Pancreas (tissue), 10 donors: Measurements from ENCODE around the gene MORC1. TPM values are rescaled to one million over a fixed set of nuclear protein-coding genes. Genes with fewer than 3 reads are reported as not detected.

Experiments used
- ATAC-seq, 4 donors: fragments of 200-7000 bp; cut with Tn5 transposase; one replicate each; pipeline versions ENCODE4 v1.8.0 to v1.9.1; 2020; ENCODE audit warnings: mild to moderate bottlenecking in 4 of 4, moderate library complexity in 4 of 4
- DNase-seq, 6 donors: peaks; one replicate each; pipeline ENCODE4 v3.0.0-alpha.2; 2020
- FAIRE-seq: peaks from 2 replicates; lab custom pipeline; 2012; peaks lifted over from hg19 to GRCh38; lab: Jason Lieb, UNC
- H3K27ac ChIP-seq, 4 donors: fragments of 200-600 bp; sonication (generic); 1 replicate in 3 of 4; 2 replicates in 1 of 4; pipeline versions ENCODE4 v1.5.0 to v1.8.0; 2020
- H3K27me3 ChIP-seq, 4 donors: fragments of 200-600 bp; one replicate each; pipeline ENCODE4 v1.8.0; 2021
- H3K36me3 ChIP-seq, 3 donors: fragments of 200-600 bp; sonication (generic) in 1 of 3; one replicate each; pipeline versions ENCODE4 v1.5.0 to v1.8.0; 2020 to 2021
- H3K4me1 ChIP-seq, 3 donors: fragments of 200-600 bp; one replicate each; pipeline ENCODE4 v1.8.0; 2021
- H3K4me3 ChIP-seq, 4 donors: fragments of 200-600 bp; sonication (generic) in 2 of 4; one replicate each; pipeline versions ENCODE4 v1.5.0 to v1.8.0; 2020 to 2021
- H3K9me3 ChIP-seq, 4 donors: fragments of 200-600 bp; one replicate each; pipeline ENCODE4 v1.8.0; 2021
- WGBS, 2 donors: extraction: QIAGEN DNeasy Blood & Tissue Kit; methylation state at CpG; one replicate each; pipeline ENCODE4 v1.1.7; 2013; 5-methylcytosine and 5-hydroxymethylcytosine counted together
- intact Hi-C, 3 donors: fragments of 100-400 bp; cut with DNase I; formaldehyde crosslinking; loops; one replicate each; pipeline versions ENCODE4 v1.11.1 to v1.14.2; 2022
- polyA plus RNA-seq, 2 donors: library from polyadenylated mRNA; stranded (reverse); fragments of 200-250 nt; gene quantifications; one replicate each; pipeline ENCODE4 v1.2.3, GENCODE V29; 2013
- total RNA-seq, 6 donors: library from RNA; stranded (reverse); fragmentation: NEBNext Ultra II Directional in 4 of 6; extraction: Animal tissue kit (Norgen Biotek cat#: 25700) in 4 of 6; gene quantifications; one replicate each; pipeline versions ENCODE4 v1.2.1 to v1.2.4, GENCODE V29; 2021 to 2023
- TF ChIP-seq, protein P1 (sequence below), 4 donors: fragments of 200-600 bp; sonication (generic) in 3 of 4; IDR thresholded peaks; one replicate each; pipeline versions ENCODE4 v1.5.0 to v1.8.0; 2021; ENCODE audit warnings: antibody characterized with exemption in 4 of 4
- donor health status: healthy with polysubstance abuse.
- donor health status: DM: no; HTN: no; CAD: no; lungs with moderate emphysema.
- donor health status: DM: no; HTN: no; CAD: no.
- donor health status: control.
- donor health status: control.
- donor health status: Bipolar disorder and iron deficiency.
- donor health status: DM: yes; HTN: yes; CAD: no.
- donor health status: DM: no; HTN: no; CAD: no.
- donor health status: DM: no; HTN: no; CAD: no.
- donor health status: DM: yes; HTN: yes; CAD: no.

Gene MORC1
- total and polyA plus RNA-seq, 8 donors, result not detected

DNA sequence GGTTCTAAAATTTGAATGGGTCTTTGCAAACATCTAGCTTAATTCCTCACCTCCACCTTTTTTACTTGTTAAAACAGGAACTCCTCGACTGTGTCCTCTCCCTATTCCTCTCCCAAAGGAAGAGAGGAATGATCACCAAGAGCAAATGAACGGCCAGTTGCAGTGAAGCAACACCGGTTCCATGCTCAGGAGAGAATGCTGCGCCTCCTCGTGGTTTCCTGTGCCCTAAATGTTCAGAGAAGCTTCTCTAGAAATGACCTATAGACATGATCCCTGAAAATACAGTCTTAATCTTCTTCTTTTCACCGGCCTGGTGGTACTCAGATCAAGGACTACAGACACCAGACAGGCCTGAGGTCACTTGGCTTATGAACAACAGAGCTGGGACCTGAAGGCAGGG, 99.1 kb downstream of the MORC1 start:
- no peaks in the 10 kb centered on the region for H3K9me3 ChIP-seq
- 56 to 73% methylated on average over 6 of the region's 6 CpGs for WGBS, 2 donors
- H3K27ac ChIP-seq, result no peak overlapping the region
- DNase-seq (peak in 2 of 6 donors; percentile 7 to 10), ATAC-seq (peak in 2 of 4 donors; percentile 48 to 63), FAIRE-seq (no peak)
- intact Hi-C loops, result no loop called here
- no peak overlapping the region for H3K4me3 ChIP-seq
- no peaks in the 10 kb centered on the region for H3K36me3 ChIP-seq
- TF ChIP-seq, protein P1, sequence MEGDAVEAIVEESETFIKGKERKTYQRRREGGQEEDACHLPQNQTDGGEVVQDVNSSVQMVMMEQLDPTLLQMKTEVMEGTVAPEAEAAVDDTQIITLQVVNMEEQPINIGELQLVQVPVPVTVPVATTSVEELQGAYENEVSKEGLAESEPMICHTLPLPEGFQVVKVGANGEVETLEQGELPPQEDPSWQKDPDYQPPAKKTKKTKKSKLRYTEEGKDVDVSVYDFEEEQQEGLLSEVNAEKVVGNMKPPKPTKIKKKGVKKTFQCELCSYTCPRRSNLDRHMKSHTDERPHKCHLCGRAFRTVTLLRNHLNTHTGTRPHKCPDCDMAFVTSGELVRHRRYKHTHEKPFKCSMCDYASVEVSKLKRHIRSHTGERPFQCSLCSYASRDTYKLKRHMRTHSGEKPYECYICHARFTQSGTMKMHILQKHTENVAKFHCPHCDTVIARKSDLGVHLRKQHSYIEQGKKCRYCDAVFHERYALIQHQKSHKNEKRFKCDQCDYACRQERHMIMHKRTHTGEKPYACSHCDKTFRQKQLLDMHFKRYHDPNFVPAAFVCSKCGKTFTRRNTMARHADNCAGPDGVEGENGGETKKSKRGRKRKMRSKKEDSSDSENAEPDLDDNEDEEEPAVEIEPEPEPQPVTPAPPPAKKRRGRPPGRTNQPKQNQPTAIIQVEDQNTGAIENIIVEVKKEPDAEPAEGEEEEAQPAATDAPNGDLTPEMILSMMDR (IDR thresholded peaks at IDR 0.05), result no peak
- no peaks in the 10 kb centered on the region for H3K27me3 ChIP-seq
- H3K4me1 ChIP-seq, result no peaks in the 10 kb centered on the region

DNA sequence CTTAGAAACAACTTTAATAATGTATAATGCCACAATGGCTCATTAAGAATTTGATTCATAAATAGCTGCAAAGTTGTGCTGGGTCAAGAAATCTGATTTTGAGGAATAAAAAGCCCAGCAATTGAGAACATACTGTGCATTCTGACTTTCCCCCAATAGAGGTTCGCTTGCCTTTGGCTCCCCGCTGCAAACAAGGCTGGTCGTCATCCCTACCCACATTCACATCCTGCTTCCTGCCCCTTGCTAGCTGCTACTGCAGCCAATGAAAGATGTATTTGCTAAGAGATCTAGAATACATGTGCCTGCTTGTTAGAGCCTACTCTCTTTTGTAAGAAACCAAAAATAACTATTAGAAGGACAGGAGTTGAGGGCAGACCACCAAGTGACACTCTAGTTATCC, 112.5 kb downstream of the MORC1 start:
- TF ChIP-seq, protein P1 (IDR thresholded peaks at IDR 0.05), result no peak
- H3K4me3 ChIP-seq, result no peak overlapping the region
- FAIRE-seq (no peak), ATAC-seq (no peak), DNase-seq (no peak)
- 87% methylated on average over 3 of the region's 3 CpGs for WGBS, 2 donors
- no peaks in the 10 kb centered on the region for H3K36me3 ChIP-seq
- H3K4me1 ChIP-seq, result no peaks in the 10 kb centered on the region
- H3K27ac ChIP-seq, result no peak overlapping the region
- H3K27me3 ChIP-seq, result no peaks in the 10 kb centered on the region
- H3K9me3 ChIP-seq, result no peaks in the 10 kb centered on the region
- intact Hi-C loops, result no loop called here

GRCh38 chr3:108998436-108998835, 119.5 kb downstream of the MORC1 start:
- Histone ChIP-seq H3K27me3 (no peaks in the 10 kb centered on the region), H3K27ac (no peak overlapping the region), H3K4me1 (no peaks in the 10 kb centered on the region), H3K4me3 (no peak overlapping the region), H3K9me3 (no peaks in the 10 kb centered on the region), H3K36me3 (no peaks in the 10 kb centered on the region)
- WGBS, 2 donors, result 66 to 77% methylated on average over 3 of the region's 3 CpGs
- ATAC-seq, result no peak
- intact Hi-C loops, result no loop called here
- FAIRE-seq, result no peak
- TF ChIP-seq, protein P1 (IDR thresholded peaks at IDR 0.05), result no peak
- no peak for DNase-seq

DNA sequence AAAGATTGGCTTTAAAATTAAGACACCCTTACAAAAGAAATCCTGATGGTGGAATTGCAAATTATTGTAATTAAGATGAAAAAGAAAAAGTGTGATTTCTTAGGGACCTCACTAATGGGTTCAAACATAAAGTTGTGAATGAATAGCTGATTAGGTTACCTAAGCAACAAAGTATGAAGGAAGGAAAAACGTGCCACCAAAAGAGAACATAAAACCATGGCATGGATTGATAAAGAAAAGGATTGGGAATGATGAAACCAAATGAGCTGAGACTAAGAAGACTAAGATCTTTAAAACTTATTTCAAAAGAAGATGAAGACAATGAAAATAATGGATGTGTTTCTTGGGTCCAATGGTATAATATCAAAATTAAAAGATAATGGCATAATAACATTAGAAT, 132.1 kb downstream of the MORC1 start:
- DNase-seq (no peak), FAIRE-seq (no peak), ATAC-seq (no peak)
- intact Hi-C loops, result no loop called here
- Histone ChIP-seq H3K9me3 (no peaks in the 10 kb centered on the region), H3K4me3 (no peak overlapping the region), H3K36me3 (no peaks in the 10 kb centered on the region), H3K27me3 (no peaks in the 10 kb centered on the region), H3K27ac (no peak overlapping the region), H3K4me1 (peaks cover 0 to 8% (median 0%) of the 10 kb centered on the region in 3 donors)
- TF ChIP-seq, protein P1 (IDR thresholded peaks at IDR 0.05), result no peak
- 0% methylated on average over 1 of the region's 1 CpG for WGBS, 2 donors

GRCh38 chr3:108983051-108983450, 134.9 kb downstream of the MORC1 start:
- Histone ChIP-seq H3K9me3 (no peaks in the 10 kb centered on the region), H3K27ac (no peak overlapping the region), H3K4me1 (peaks cover 0 to 8% (median 0%) of the 10 kb centered on the region in 3 donors), H3K36me3 (no peaks in the 10 kb centered on the region), H3K27me3 (no peaks in the 10 kb centered on the region), H3K4me3 (no peak overlapping the region)
- no peak for DNase-seq
- ATAC-seq, result peak; percentile 81 to 93 (median 91)
- 85 to 90% methylated on average over 1 of the region's 1 CpG for WGBS, 2 donors
- no peak for FAIRE-seq
- TF ChIP-seq, protein P1 (IDR thresholded peaks at IDR 0.05), result no peak
- intact Hi-C loops, result no loop called here
